Heart left ventricle (tissue), 16 donors: Measurements from ENCODE around the gene ABCA7. TPM values are rescaled to one million over a fixed set of nuclear protein-coding genes. Genes with fewer than 3 reads are reported as not detected.

Experiments used
- ATAC-seq, 4 donors: fragments of 200-7000 bp; cut with Tn5 transposase; one replicate each; pipeline ENCODE4 v1.9.1; 2020 to 2022; ENCODE audit warnings: moderate library complexity in 4 of 4, mild to moderate bottlenecking in 3 of 4, moderate number of reproducible peaks in 1 of 4
- DNase-seq, 5 donors: peaks; one replicate each; pipeline ENCODE4 v3.0.0-alpha.2; 2020
- H3K27ac ChIP-seq, 12 donors: fragments of 200-600 bp; sonication (generic) in 4 of 12; one replicate each; pipeline versions ENCODE4 v1.5.0 to v1.8.0; 2016 to 2022; ENCODE audit warnings: mild to moderate bottlenecking in 2 of 12
- H3K27me3 ChIP-seq, 9 donors: fragments of 200-600 bp; sonication (generic) in 2 of 9; one replicate each; pipeline versions ENCODE4 v1.5.1 to v1.8.0; 2016 to 2022; ENCODE audit warnings: mild to moderate bottlenecking in 3 of 9
- H3K36me3 ChIP-seq, 9 donors: fragments of 200-600 bp; sonication (generic) in 2 of 9; one replicate each; pipeline versions ENCODE4 v1.5.0 to v1.8.0; 2018 to 2022; ENCODE audit warnings: mild to moderate bottlenecking in 2 of 9
- H3K4me1 ChIP-seq, 12 donors: fragments of 200-600 bp; sonication (generic) in 4 of 12; one replicate each; pipeline versions ENCODE4 v1.5.0 to v1.8.0; 2016 to 2022; ENCODE audit warnings: mild to moderate bottlenecking in 3 of 12
- H3K4me3 ChIP-seq, 12 donors: fragments of 200-600 bp; sonication (generic) in 4 of 12; one replicate each; pipeline versions ENCODE4 v1.5.0 to v1.8.0; 2017 to 2022; ENCODE audit warnings: mild to moderate bottlenecking in 9 of 12, moderate library complexity in 4 of 12
- H3K9me3 ChIP-seq, 12 donors: fragments of 200-600 bp; sonication (generic) in 4 of 12; one replicate each; pipeline versions ENCODE4 v1.5.0 to v1.8.0; 2016 to 2022; ENCODE audit warnings: mild to moderate bottlenecking in 1 of 12
- POLR2A ChIP-seq, 2 donors: fragments of 450-650 bp; IDR thresholded peaks; one replicate each; pipeline ENCODE4 v1.6.1; 2017; ENCODE audit warnings: antibody characterized with exemption in 2 of 2, mild to moderate bottlenecking in 2 of 2, moderate library complexity in 2 of 2
- WGBS, 4 donors: extraction: QIAGEN DNeasy Blood & Tissue Kit in 2 of 4; methylation state at CpG; one replicate each; pipeline versions ENCODE4 v1.1.5 to v1.1.7; 2013 to 2018; 5-methylcytosine and 5-hydroxymethylcytosine counted together
- intact Hi-C, 10 donors: fragments of 100-400 bp; cut with DNase I; formaldehyde crosslinking; loops; one replicate each; pipeline versions ENCODE4 v1.11.1 to v1.14.2; 2022
- polyA plus RNA-seq, 2 donors: library from polyadenylated mRNA; stranded (reverse); fragments of 200-250 nt; gene quantifications; one replicate each; pipeline ENCODE4 v1.2.3, GENCODE V29; 2013
- total RNA-seq, 9 donors: library from RNA; depleted of rRNA in 2 of 9; stranded (reverse); fragments of >200 nt in 2 of 9; fragmentation: NEBNext Ultra II Directional in 3 of 9; extraction: Animal tissue kit (Norgen Biotek cat#: 25700) in 3 of 9; gene quantifications; one replicate each; pipeline versions ENCODE4 v1.1.0 to v1.2.4, GENCODE V29; 2016 to 2023
- TF ChIP-seq, protein P1 (sequence below), 12 donors: fragments of 200-600 bp; sonication (generic) in 4 of 12; IDR thresholded peaks; one replicate each; pipeline versions ENCODE4 v1.5.0 to v1.8.0; 2018 to 2022; ENCODE audit warnings: antibody characterized with exemption in 12 of 12, mild to moderate bottlenecking in 5 of 12
- donor health status: ischemic (EF 13 %, LVEDD 7.1; RV severe dilation, severe dysfunction).
- donor health status: healthy with polysubstance abuse.
- donor health status: DM: no; HTN: yes; CAD: no.
- donor health status: DM: no; HTN: no; CAD: no.
- donor health status: ischemic (EF 25% LVEDD 6.9; RV normal size, moderate dysfunction).
- donor health status: ischemic (EF 25% LVEDD 5.7; RV mildly dilated, moderate dysfunction).
- donor health status: healthy.
- donor health status: DM: yes; HTN: yes; CAD: no.
- donor health status: ischemic (EF 35%, LVEDD 5.7; RV mildly dilated, moderate dysfunction).
- donor health status: nonischemic (EF 11% LVEDD 7.7; RV severe dilation, severe dysfunction).
- donor health status: DM: yes; HTN: yes; CAD: no.
- donor health status: PGD.
- donor health status: ischemic (EF 29% LVEDD 5.4; RV normal size, mild dysfunction).
- donor health status: nonischemic (EF 23%, LVEDD 6.1; RV moderate dilation, normal function).

ABCA7 gene
- total and polyA plus RNA-seq, 11 donors = 2.9 to 12.4 (median 8.8) TPM

DNA sequence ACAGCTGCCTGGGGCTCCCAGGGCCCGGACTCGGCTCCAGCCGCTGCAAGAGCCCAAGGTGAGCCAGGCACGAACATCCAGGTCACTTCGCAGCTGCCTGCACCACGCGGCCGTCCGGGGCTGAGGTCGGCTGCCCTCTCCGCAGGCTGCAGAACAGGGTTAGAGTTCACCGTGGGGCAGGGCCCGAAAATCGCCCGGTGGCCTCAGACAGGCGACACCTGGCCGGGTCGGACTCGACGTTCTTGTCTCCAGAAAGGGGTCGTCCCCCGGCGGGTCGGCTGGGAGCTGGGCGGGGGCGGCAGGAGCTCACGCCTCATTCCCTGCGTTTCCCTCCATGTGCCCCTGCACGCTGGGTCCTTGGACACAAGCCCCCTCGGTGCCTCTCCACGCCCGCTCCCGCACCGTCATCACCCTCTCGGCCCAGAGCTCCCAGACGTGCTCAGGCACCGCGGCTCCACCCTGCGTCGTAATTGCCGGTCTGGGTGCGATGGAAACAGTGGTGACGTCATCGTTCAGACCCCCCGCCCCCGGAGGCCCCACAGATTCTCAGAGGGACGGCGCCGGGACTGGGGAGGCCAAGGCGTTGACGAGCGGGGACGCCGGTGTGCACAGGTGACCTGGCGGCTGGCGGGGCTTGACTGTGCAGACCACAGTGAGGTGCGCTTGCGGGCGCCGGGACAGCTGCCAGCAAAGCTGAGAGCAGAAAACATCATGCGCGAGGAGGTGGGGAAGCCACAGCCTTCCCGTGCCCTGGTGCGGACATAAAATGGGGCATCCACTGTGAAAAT lies 43.7 kb upstream of the ABCA7 start:
- no peak overlapping the region for H3K27ac ChIP-seq
- no peaks in the 10 kb centered on the region for H3K9me3 ChIP-seq
- DNase-seq (no peak), ATAC-seq (peak in 1 of 4 donors; percentile 17)
- peaks cover 27 to 64% (median 50%) of the 10 kb centered on the region in 9 donors for H3K27me3 ChIP-seq
- no peak for TF ChIP-seq POLR2A (IDR thresholded peaks at IDR 0.05)
- TF ChIP-seq, protein P1, sequence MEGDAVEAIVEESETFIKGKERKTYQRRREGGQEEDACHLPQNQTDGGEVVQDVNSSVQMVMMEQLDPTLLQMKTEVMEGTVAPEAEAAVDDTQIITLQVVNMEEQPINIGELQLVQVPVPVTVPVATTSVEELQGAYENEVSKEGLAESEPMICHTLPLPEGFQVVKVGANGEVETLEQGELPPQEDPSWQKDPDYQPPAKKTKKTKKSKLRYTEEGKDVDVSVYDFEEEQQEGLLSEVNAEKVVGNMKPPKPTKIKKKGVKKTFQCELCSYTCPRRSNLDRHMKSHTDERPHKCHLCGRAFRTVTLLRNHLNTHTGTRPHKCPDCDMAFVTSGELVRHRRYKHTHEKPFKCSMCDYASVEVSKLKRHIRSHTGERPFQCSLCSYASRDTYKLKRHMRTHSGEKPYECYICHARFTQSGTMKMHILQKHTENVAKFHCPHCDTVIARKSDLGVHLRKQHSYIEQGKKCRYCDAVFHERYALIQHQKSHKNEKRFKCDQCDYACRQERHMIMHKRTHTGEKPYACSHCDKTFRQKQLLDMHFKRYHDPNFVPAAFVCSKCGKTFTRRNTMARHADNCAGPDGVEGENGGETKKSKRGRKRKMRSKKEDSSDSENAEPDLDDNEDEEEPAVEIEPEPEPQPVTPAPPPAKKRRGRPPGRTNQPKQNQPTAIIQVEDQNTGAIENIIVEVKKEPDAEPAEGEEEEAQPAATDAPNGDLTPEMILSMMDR (IDR thresholded peaks at IDR 0.05) = no peak
- no peak overlapping the region for H3K4me3 ChIP-seq
- peaks cover 0 to 27% (median 9%) of the 10 kb centered on the region in 12 donors for H3K4me1 ChIP-seq
- intact Hi-C loops = no loop called here
- 6 to 15% (median 12%) methylated on average over 36 to 64 of the region's 64 CpGs for WGBS, 4 donors
- peaks cover 0 to 28% (median 4%) of the 10 kb centered on the region in 9 donors for H3K36me3 ChIP-seq

DNA sequence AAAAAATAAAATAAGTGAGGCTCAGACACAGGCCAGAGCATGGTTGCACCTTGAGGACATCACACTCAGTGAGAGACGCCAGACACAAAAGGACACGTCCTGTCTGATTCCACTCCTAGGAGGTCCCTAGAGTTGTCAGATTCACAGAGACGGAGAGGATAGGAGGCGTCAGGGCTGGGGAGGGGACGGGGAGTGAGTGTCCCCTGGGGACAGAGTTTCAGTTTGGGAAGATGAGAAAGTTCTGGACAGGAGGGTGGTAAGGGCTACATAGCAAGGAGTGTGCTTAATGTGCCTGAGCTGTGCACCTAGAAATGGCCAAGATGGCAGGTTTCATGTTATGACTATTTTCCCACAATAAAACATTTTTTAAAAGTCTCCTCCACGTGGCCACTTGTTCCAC lies 41.8 kb upstream of the ABCA7 start:
- peaks cover 0 to 34% (median 12%) of the 10 kb centered on the region in 12 donors for H3K4me1 ChIP-seq
- WGBS, 4 donors = 4 to 29% (median 18%) methylated on average over 6 of the region's 6 CpGs
- H3K27me3 ChIP-seq = peaks cover 37 to 82% (median 60%) of the 10 kb centered on the region in 9 donors
- H3K4me3 ChIP-seq = no peak overlapping the region
- TF ChIP-seq, protein P1 (IDR thresholded peaks at IDR 0.05) = no peak
- TF ChIP-seq POLR2A (IDR thresholded peaks at IDR 0.05) = no peak
- ATAC-seq (no peak), DNase-seq (no peak)
- no peaks in the 10 kb centered on the region for H3K9me3 ChIP-seq
- H3K27ac ChIP-seq = no peak overlapping the region
- peaks cover 0 to 17% (median under 1%) of the 10 kb centered on the region in 9 donors for H3K36me3 ChIP-seq
- intact Hi-C loops = no loop called here

- Histone ChIP-seq H3K4me3 (no peak overlapping the region), H3K36me3 (peaks cover 0 to 4% (median 0%) of the 10 kb centered on the region in 9 donors), H3K9me3 (no peaks in the 10 kb centered on the region), H3K27ac (no peak overlapping the region), H3K4me1 (peaks cover 0 to 34% (median 12%) of the 10 kb centered on the region in 12 donors), H3K27me3 (peaks cover 37 to 86% (median 60%) of the 10 kb centered on the region in 9 donors)
- DNase-seq = no peak
- 61 to 77% (median 66%) methylated on average over 3 of the region's 3 CpGs for WGBS, 4 donors
- TF ChIP-seq, protein P1 (IDR thresholded peaks at IDR 0.05) = no peak
- intact Hi-C loops = no loop called here
- no peak for ATAC-seq
Observed at GRCh38 chr19:999379-999719, 40.6 kb upstream of the ABCA7 start.

DNA sequence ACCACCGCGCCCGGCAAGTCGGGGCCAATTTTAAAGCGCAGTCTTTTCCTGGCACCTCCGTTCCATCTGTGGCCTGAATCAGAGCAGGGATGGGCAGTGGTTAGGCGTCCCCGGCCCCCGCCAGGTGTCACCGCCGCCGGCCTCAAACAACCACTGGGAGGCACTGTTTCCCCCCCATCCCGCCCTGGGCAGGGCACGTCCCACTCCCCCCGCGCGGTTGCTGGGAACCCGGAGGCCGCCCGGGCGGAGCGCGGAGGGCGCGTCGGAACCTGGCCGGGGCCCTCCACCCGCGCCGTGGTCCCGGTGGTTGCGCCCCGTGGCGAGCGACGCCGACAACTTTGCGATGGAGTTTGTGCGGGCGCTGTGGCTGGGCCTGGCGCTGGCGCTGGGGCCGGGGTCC lies 39.8 kb upstream of the ABCA7 start, which contains the start of gene GRIN3B:
Gene GRIN3B (plus strand): TSS at position 325 of the 400 bp plus-strand sequence. CDS start 19 bp downstream, at position 344.
- H3K27me3 ChIP-seq = peaks cover 37 to 81% (median 60%) of the 10 kb centered on the region in 9 donors
- DNase-seq (peak in 4 of 5 donors; percentile 49 to 82 (median 58)), ATAC-seq (peak in 3 of 4 donors; percentile 28 to 37 (median 32))
- peaks cover 0 to 34% (median 12%) of the 10 kb centered on the region in 12 donors for H3K4me1 ChIP-seq
- TF ChIP-seq, protein P1 (IDR thresholded peaks at IDR 0.05) = peak in 11 of 12 donors; percentile 15 to 55 (median 47)
- no peak for TF ChIP-seq POLR2A (IDR thresholded peaks at IDR 0.05)
- no peaks in the 10 kb centered on the region for H3K9me3 ChIP-seq
- no peak within 1 kb of the TSS for H3K27ac ChIP-seq
- peak within 1 kb of the TSS in 9 of 12 donors; percentile 6 to 42 (median 24) for H3K4me3 ChIP-seq
- no peaks in the 10 kb centered on the region for H3K36me3 ChIP-seq
- intact Hi-C loops = no loop called here
- WGBS, 4 donors = 2 to 4% (median 2%) methylated on average over 20 to 43 of the region's 43 CpGs
